ENCODE results near the gene WFDC1. TPM values are rescaled to one million over a fixed set of nuclear protein-coding genes. Genes with fewer than 3 reads are reported as not detected.

WFDC1 gene
- total RNA-seq, 1 donor from 2014 or later = not detected

DNA sequence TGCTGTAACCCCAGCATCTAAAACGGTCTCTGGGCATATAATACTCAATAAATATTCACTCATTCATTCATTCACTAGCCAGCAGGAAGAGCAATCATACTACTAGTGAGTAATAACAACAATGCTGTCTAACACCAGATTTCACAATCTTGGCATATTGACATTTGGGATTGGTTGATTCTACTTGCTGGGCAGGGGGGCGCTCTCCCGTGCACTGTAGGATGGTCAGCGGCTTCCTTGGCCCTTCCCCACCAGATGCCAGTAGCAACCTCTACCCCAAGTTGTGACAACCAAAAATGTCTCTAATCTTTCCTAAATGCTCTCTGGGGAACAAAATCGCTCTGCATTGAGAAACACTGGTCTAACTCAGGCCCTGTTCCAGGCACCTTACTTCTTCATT is 20.7 kb downstream of the WFDC1 start:
- DNase-seq (ENCODE audit: low read depth) = no peak

DNA sequence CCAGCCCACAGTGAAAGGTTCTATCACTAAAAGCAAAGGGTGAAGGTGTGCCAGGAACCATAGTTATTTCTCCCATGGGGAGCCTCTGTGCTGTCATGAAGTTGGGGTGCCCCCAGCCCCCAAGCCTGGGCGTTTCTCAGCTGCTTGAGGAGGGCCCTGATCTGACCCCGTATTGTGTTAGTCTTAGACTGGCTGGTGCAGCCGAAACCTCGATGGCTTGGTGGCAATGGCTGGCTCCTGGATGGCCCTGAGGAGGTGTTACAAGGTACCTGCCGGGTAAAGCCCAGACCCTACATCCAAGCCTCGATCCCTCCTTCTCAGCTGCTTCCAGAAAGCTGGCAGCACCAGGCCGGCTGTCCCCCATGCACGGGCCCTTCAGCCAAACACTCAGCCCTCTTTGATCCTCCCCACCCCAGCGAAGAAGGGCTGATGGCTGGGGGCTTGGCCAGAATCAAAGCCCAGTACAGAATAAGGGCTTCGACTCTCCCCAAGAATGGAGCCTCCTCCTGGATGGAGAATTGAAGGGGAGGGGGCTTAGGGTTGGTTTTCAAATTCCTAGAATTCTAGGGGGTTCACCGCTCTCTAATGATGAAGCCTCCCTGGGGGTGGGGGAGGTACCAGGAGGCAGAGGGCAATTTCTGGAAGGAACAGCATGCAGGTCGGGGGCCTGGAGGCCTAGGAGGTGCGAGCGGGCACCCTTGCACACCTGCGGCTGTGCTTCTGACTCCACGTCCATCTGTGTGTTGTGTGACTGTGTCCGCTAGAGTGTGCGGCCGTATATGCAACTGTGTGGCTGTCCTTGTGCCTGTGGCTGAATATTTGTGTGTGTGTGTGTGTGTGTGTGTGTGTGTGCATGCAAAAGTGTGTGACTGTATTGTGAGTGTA is 23.7 kb downstream of the WFDC1 start:
- DNase-seq (ENCODE audit: low read depth) = no peak
- TF ChIP-seq, protein P1, sequence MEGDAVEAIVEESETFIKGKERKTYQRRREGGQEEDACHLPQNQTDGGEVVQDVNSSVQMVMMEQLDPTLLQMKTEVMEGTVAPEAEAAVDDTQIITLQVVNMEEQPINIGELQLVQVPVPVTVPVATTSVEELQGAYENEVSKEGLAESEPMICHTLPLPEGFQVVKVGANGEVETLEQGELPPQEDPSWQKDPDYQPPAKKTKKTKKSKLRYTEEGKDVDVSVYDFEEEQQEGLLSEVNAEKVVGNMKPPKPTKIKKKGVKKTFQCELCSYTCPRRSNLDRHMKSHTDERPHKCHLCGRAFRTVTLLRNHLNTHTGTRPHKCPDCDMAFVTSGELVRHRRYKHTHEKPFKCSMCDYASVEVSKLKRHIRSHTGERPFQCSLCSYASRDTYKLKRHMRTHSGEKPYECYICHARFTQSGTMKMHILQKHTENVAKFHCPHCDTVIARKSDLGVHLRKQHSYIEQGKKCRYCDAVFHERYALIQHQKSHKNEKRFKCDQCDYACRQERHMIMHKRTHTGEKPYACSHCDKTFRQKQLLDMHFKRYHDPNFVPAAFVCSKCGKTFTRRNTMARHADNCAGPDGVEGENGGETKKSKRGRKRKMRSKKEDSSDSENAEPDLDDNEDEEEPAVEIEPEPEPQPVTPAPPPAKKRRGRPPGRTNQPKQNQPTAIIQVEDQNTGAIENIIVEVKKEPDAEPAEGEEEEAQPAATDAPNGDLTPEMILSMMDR (conservative IDR thresholded peaks at IDR 0.05; ENCODE audit: low read depth, low read length) = no peak
- H3K4me3 ChIP-seq (ENCODE audit: low read depth, low read length) = no peak overlapping the region

More for the DNA sequence above, 20.7 kb downstream of the WFDC1 start:
- no peak overlapping the region for H3K4me3 ChIP-seq (ENCODE audit: low read depth, low read length)
- TF ChIP-seq, protein P1 (conservative IDR thresholded peaks at IDR 0.05; ENCODE audit: low read depth, low read length) = peak; percentile 4

DNA sequence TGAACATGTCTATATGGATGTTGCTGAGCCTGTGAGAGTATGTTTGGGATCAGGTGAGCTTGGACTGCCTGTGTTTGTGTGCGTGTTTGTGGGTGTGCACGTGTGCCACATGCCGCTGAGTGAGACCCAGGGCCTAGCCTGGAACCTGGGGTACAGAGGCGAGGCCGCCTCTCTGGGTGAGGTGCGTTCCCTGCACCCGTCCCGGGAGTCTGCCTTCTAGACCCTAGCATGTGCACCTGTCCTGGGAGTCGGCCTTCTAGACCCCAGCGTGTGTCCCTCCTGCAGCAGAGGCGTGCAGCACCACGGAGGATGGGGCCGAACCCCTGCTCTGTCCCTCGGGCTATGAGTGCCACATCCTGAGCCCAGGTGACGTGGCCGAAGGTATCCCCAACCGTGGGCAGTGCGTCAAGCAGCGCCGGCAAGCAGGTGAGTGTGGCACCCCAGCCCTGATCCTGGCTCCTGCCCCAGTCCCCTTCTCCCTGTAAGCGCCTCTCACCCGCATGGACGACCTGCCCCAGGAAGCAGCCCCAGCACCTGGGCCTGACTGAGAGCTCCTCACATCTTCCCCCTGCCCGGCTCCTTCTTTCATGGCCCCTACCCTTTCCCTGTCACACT is 24.6 kb downstream of the WFDC1 start:
- DNase-seq (ENCODE audit: low read depth) = no peak
- no peak overlapping the region for H3K4me3 ChIP-seq (ENCODE audit: low read depth, low read length)
- TF ChIP-seq, protein P1 (conservative IDR thresholded peaks at IDR 0.05; ENCODE audit: low read depth, low read length) = no peak

GRCh38 chr16:84320511-84320910 is 25.8 kb downstream of the WFDC1 start:
- no peak overlapping the region for H3K4me3 ChIP-seq (ENCODE audit: low read depth, low read length)
- TF ChIP-seq, protein P1 (conservative IDR thresholded peaks at IDR 0.05; ENCODE audit: low read depth, low read length) = no peak
- no peak for DNase-seq (ENCODE audit: low read depth)

GRCh38 chr16:84321932-84322331 is 27.3 kb downstream of the WFDC1 start:
- TF ChIP-seq, protein P1 (conservative IDR thresholded peaks at IDR 0.05; ENCODE audit: low read depth, low read length) = no peak
- no peak overlapping the region for H3K4me3 ChIP-seq (ENCODE audit: low read depth, low read length)
- no peak for DNase-seq (ENCODE audit: low read depth)

GRCh38 chr16:84322749-84323148 is 28.1 kb downstream of the WFDC1 start:
- DNase-seq (ENCODE audit: low read depth) = no peak
- TF ChIP-seq, protein P1 (conservative IDR thresholded peaks at IDR 0.05; ENCODE audit: low read depth, low read length) = no peak

More at GRCh38 chr16:84322749-84323148, 28.1 kb downstream of the WFDC1 start:
- H3K4me3 ChIP-seq (ENCODE audit: low read depth, low read length) = no peak overlapping the region
